HCT116 (cell line): ENCODE measurements around the gene RGS17. TPM values are rescaled to one million over a fixed set of nuclear protein-coding genes. Genes with fewer than 3 reads are reported as not detected.

Experiments
- ATAC-seq: fragments of 200-7000 bp; cut with Tn5 transposase; 2 replicates; pipeline ENCODE4 v1.9.1; 2020; ENCODE audit warnings: mild to moderate bottlenecking, moderate library complexity
- BruUV-seq: library from RNA; stranded (reverse); fragments of 400-500 nt; replicated peaks from 2 replicates; lab custom pipeline; 2021; lab: Mats Ljungman, UMichigan
- CTCF ChIA-PET: fragments of 300-600 bp; sonication (Branson Sonifier 250); formaldehyde crosslinking; loops from one replicate; lab custom pipeline; 2021; ENCODE audit warnings: antibody characterized with exemption; lab: Charles Lee
- POLR2A ChIA-PET: fragments of 300-600, 350-600 bp; sonication (Branson Sonifier 250); formaldehyde crosslinking; loops from one replicate; lab custom pipeline; 2021; ENCODE audit warnings: antibody characterized with exemption; lab: Charles Lee
- RAD21 ChIA-PET, 2 experiments: fragments of 300-600 bp; sonication (Branson Sonifier 250); formaldehyde crosslinking; loops; one replicate each; lab custom pipeline; 2023; ENCODE audit warnings: low total read pairs in 2 of 2; ENCODE audit not compliant: uncharacterized antibody in 2 of 2, unreplicated experiment in 2 of 2, low non-redundant PET in 1 of 2; lab: Charles Lee
- DNase-seq: peaks from one replicate; pipeline ENCODE4 v3.0.0-alpha.2; 2010; ENCODE audit warnings: low read depth, low spot score
- H2AFZ ChIP-seq: fragments of 200-600 bp; shearing (Covaris generic), sonication (generic); 2 replicates; pipeline ENCODE4 v1.6.1; 2017; ENCODE audit warnings: low read depth, mixed run types, mixed read lengths, antibody characterized with exemption, low read length; ENCODE audit not compliant: poor library complexity, severe bottlenecking
- H3K27ac ChIP-seq: 2 replicates; pipeline ENCODE4 v1.5.1; 2012; ENCODE audit warnings: low read depth, low read length
- H3K27me3 ChIP-seq: fragments of 200-600 bp; sonication (generic); 2 replicates; pipeline ENCODE4 v1.6.1; 2016; ENCODE audit warnings: mixed run types, low read length, mixed read lengths; ENCODE audit not compliant: insufficient read depth
- H3K36me3 ChIP-seq, 2 experiments: fragments of 200-500 bp in 1 of 2; fragments of 200-600 bp in 1 of 2; sonication (Bioruptor generic) in 1 of 2; sonication (generic) in 1 of 2; 2 replicates each; pipeline versions ENCODE4 v1.5.1 to v1.6.1; 2014 to 2016; ENCODE audit warnings: low read length in 2 of 2, inconsistent platforms in 1 of 2, mixed read lengths in 1 of 2, mixed run types in 1 of 2; ENCODE audit not compliant: insufficient read depth in 2 of 2, control insufficient read depth in 1 of 2
- H3K4me1 ChIP-seq, 2 experiments: fragments of 200-600 bp in 1 of 2; sonication (generic) in 1 of 2; 2 replicates each; pipeline versions ENCODE4 v1.5.1 to v1.6.1; 2012 to 2017; ENCODE audit warnings: low read length in 2 of 2, inconsistent platforms in 1 of 2, mild to moderate bottlenecking in 1 of 2, mixed read lengths in 1 of 2, mixed run types in 1 of 2, moderate library complexity in 1 of 2; ENCODE audit not compliant: insufficient read depth in 2 of 2, control insufficient read depth in 1 of 2
- H3K4me2 ChIP-seq: fragments of 200-600 bp; sonication (generic); 2 replicates; pipeline ENCODE4 v1.6.1; 2017; ENCODE audit warnings: mixed run types, low read length, mixed read lengths
- H3K4me3 ChIP-seq, 2 experiments: fragments of 200-600 bp in 1 of 2; sonication (generic) in 1 of 2; replicated peaks in 1 of 2; 2 replicates each; pipeline ENCODE4 v1.5.1; 2011 to 2016; ENCODE audit warnings: low read length in 2 of 2, control low read depth in 1 of 2, low read depth in 1 of 2, mild to moderate bottlenecking in 1 of 2, mixed read lengths in 1 of 2, mixed run types in 1 of 2
- H3K79me2 ChIP-seq: fragments of 200-600 bp; sonication (generic); 2 replicates; pipeline ENCODE4 v1.6.1; 2017; ENCODE audit warnings: mild to moderate bottlenecking, mixed run types, low read length, moderate library complexity, mixed read lengths; ENCODE audit not compliant: insufficient read depth
- H3K9ac ChIP-seq: fragments of 200-600 bp; sonication (generic); 2 replicates; pipeline ENCODE4 v1.6.1; 2016; ENCODE audit warnings: low read length, mixed read lengths
- H3K9me2 ChIP-seq: fragments of 200-600 bp; sonication (generic), shearing (Covaris generic); 2 replicates; pipeline ENCODE4 v1.6.1; 2017; ENCODE audit warnings: mixed run types, mild to moderate bottlenecking, moderate library complexity; ENCODE audit not compliant: insufficient read depth
- H3K9me3 ChIP-seq, 2 experiments: fragments of 200-500 bp in 1 of 2; fragments of 200-600 bp in 1 of 2; sonication (Bioruptor generic) in 1 of 2; sonication (generic) in 1 of 2; 2 replicates each; pipeline ENCODE4 v1.6.1; 2014 to 2017; ENCODE audit warnings: low read length in 2 of 2, mixed read lengths in 2 of 2, inconsistent platforms in 1 of 2, low read depth in 1 of 2, mild to moderate bottlenecking in 1 of 2, mixed run types in 1 of 2, moderate library complexity in 1 of 2; ENCODE audit not compliant: control insufficient read depth in 1 of 2, insufficient read depth in 1 of 2
- H4K20me1 ChIP-seq: fragments of 200-600 bp; sonication (generic), shearing (Covaris generic); 2 replicates; pipeline ENCODE4 v1.6.1; 2017; ENCODE audit warnings: mixed run types, mild to moderate bottlenecking, moderate library complexity; ENCODE audit not compliant: insufficient read depth
- CBX3 ChIP-seq: IDR thresholded peaks from 2 replicates; pipeline ENCODE4 v1.6.1; 2012; ENCODE audit warnings: low read depth
- EZH2phosphoT487 ChIP-seq: fragments of 200-600 bp; IDR thresholded peaks from 2 replicates; pipeline ENCODE4 v1.6.1; 2018; ENCODE audit warnings: antibody characterized with exemption, borderline replicate concordance
- SIN3A ChIP-seq: IDR thresholded peaks from 2 replicates; pipeline ENCODE4 v1.6.1; 2012; ENCODE audit warnings: low read depth
- SRF ChIP-seq: IDR thresholded peaks from 2 replicates; pipeline ENCODE4 v1.6.1; 2012; ENCODE audit warnings: low read depth
- TCF7L2 ChIP-seq: IDR thresholded peaks from 2 replicates; pipeline ENCODE4 v1.7.0; 2011; ENCODE audit warnings: borderline replicate concordance, inconsistent platforms; ENCODE audit not compliant: insufficient read depth, insufficient read length; ENCODE audit errors: extremely low read depth
- ZNF274 ChIP-seq: fragments of 200-500 bp; sonication (Bioruptor generic); IDR thresholded peaks from 2 replicates; pipeline ENCODE4 v1.6.1; 2014; ENCODE audit warnings: mild to moderate bottlenecking, low read depth, low read length, inconsistent platforms
- intact Hi-C: fragments of 100-400 bp; cut with micrococcal nuclease; formaldehyde crosslinking; loops from 2 replicates; pipeline ENCODE4 v1.10.0; 2022
- total RNA-seq: library from RNA; stranded (reverse); gene quantifications from one replicate; pipeline ENCODE4 v1.2.1, GENCODE V29; 2021; ENCODE audit not compliant: unreplicated experiment
- TF ChIP-seq, protein P1 (sequence below): IDR thresholded peaks from 2 replicates; pipeline ENCODE4 v1.6.1; 2012

RGS17 gene
- total RNA-seq, 1 experiment from 2014 or later = 3.9 TPM

DNA sequence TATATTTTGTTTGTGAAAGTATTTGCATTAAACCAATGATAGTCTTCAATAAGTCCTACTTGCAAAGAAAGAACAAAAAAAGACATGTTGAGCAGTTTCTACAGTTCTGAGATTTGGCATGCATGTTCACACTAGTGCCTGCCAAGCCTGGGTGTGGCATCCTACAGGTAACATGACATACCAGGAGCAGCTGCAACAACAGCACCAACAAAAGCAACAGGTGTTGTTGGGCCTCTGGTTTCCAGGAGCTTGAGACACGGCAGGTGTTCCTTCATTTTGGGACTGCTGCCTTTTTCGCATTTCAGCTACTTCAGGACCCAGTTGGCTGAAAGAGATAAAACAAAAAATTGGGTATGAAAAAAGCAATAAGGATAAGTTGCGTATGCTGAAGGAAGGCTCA lies 87.4 kb downstream of the RGS17 start:
- no peaks in the 10 kb centered on the region for H4K20me1 ChIP-seq
- BruUV-seq = no TSS peak
- no peaks in the 10 kb centered on the region for H3K36me3 ChIP-seq
- H3K79me2 ChIP-seq = no peaks in the 10 kb centered on the region
- no peak for TF ChIP-seq CBX3
- TF ChIP-seq ZNF274 = no peak
- no peak overlapping the region for H3K27ac ChIP-seq
- no peaks in the 10 kb centered on the region for H3K4me1 ChIP-seq
- POLR2A ChIA-PET = no interaction called here
- CTCF ChIA-PET = no interaction called here
- H3K9me3 ChIP-seq = no peaks in the 10 kb centered on the region
- no peak overlapping the region for H3K4me3 ChIP-seq
- RAD21 ChIA-PET = no interaction called here
- ATAC-seq (no peak), DNase-seq (no peak)
- H2AFZ ChIP-seq = no peak overlapping the region
- H3K9me2 ChIP-seq = no peaks in the 10 kb centered on the region
- no peak overlapping the region for H3K9ac ChIP-seq
- intact Hi-C loops = no loop called here
- H3K27me3 ChIP-seq = no peaks in the 10 kb centered on the region
- no peak overlapping the region for H3K4me2 ChIP-seq

DNA sequence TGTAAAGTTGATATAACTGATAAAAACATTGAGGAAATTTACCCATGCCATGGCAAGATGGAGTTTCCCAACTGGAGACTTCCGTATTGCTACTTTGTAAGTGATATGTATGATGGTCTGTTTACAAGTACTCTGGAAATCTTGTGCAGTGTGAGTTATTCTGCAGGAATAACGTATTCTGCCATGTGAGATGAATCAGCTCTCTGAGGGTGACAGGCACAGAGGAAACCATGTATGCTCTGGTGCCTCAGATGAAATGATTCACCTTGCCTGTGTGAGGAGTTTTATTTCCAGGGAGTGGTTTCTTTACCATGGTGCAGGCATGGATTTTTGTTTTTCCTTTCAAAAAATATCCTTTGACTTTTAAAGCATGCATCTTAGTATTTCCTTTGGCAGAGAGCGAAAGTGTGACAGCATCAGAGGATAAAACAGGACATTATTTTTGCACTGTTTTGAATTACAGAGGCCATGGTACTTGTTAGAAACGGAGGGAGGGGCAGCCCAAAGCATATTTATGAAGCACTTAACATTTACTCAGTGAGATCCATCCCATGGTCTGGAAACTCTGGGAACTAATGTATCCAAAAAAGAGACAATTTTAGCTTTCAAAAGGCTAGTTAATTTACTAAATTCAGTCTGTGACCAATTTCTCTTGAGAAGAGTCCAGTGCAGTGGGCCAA lies 92.6 kb downstream of the RGS17 start:
- Histone ChIP-seq H2AFZ (no peak overlapping the region), H3K27me3 (no peaks in the 10 kb centered on the region), H3K79me2 (no peaks in the 10 kb centered on the region), H3K36me3 (no peaks in the 10 kb centered on the region), H3K9me3 (no peaks in the 10 kb centered on the region), H3K4me3 (no peak overlapping the region), H3K4me2 (no peak overlapping the region), H4K20me1 (no peaks in the 10 kb centered on the region), H3K4me1 (no peaks in the 10 kb centered on the region), H3K9me2 (no peaks in the 10 kb centered on the region), H3K9ac (no peak overlapping the region), H3K27ac (no peak overlapping the region)
- POLR2A ChIA-PET = no interaction called here
- CTCF ChIA-PET = interaction anchor here (1.6 kb wide), 1 partner anchor 192 kb away, joined by 3 read pairs; no protein-coding TSS in a partner anchor
- RAD21 ChIA-PET = no interaction called here
- ATAC-seq (no peak), DNase-seq (no peak)
- TF ChIP-seq SIN3A (no peak), CBX3 (no peak), TCF7L2 (no peak), EZH2phosphoT487 (no peak), SRF (no peak)
- TF ChIP-seq, protein P1, sequence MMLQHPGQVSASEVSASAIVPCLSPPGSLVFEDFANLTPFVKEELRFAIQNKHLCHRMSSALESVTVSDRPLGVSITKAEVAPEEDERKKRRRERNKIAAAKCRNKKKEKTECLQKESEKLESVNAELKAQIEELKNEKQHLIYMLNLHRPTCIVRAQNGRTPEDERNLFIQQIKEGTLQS = no peak
- no TSS peak for BruUV-seq
- intact Hi-C loops = no loop called here
